GM06990 (cell line): Measurements from ENCODE around the gene ZBTB22.
A peak's percentile ranks its signal among the peaks of the same experiment; 100 is the strongest.

Experiments used
- DNase-seq: peaks from one replicate; pipeline ENCODE4 v3.0.0-alpha.2; 2011; ENCODE audit not compliant: insufficient read length; ENCODE audit errors: extremely low read depth
- H3K27me3 ChIP-seq: replicated peaks from 2 replicates; pipeline ENCODE4 v1.6.0; 2011; ENCODE audit warnings: low read length; ENCODE audit not compliant: control insufficient read depth, insufficient read depth
- H3K36me3 ChIP-seq: 2 replicates; pipeline ENCODE4 v1.5.1; 2011; ENCODE audit warnings: low read length; ENCODE audit not compliant: control insufficient read depth, insufficient read depth
- H3K4me3 ChIP-seq: replicated peaks from 2 replicates; pipeline ENCODE4 v1.5.1; 2011; ENCODE audit warnings: low read depth, mild to moderate bottlenecking, control low read depth, low read length
- CTCF ChIP-seq: IDR thresholded peaks from 2 replicates; pipeline ENCODE4 v1.5.1; 2011; ENCODE audit warnings: low read length, control low read depth, mild to moderate bottlenecking, inconsistent platforms; ENCODE audit not compliant: insufficient read depth, poor library complexity, severe bottlenecking

The ZBTB22 gene

DNA sequence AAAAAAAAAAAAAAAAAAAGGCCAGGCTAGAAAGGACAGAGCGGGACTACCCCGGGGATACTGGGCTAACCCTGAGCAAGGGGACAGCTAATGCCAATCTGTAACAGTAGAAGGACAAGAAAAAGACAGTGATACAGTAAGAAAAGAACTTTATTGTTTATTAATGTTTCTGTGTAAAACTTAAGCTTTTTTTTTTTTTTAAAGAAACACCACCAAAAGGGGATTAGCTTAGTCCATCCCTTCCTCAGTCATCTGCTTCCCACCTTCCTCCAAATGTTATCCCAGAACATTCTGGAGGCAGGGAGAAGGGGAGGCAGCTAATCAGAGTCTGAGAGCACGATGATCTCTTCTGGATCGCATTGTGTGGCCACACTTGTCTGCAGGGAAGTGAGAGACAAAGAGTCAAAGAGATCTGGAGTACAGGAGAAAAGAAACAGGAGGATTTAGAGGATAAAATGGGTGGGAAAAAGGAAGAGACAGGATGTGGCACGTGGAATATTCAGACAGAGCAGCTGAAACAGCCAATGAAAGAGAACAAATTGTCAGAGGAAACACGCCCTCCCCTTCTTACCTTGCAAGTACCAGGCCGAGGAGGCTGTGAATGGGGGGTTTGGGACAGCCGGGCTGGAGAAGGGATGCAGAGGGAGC, 1.0 kb upstream of the ZBTB22 start:
- no peaks in the 10 kb centered on the region for H3K27me3 ChIP-seq
- no peak for DNase-seq
- TF ChIP-seq CTCF, result no peak
- H3K36me3 ChIP-seq, result peaks cover 25% of the 10 kb centered on the region
- peak overlapping the region; percentile 73 for H3K4me3 ChIP-seq

- Histone ChIP-seq H3K36me3 (peaks cover 25% of the 10 kb centered on the region), H3K27me3 (no peaks in the 10 kb centered on the region), H3K4me3 (peak overlapping the region; percentile 73)
- no peak for TF ChIP-seq CTCF
- DNase-seq, result no peak
Observed at GRCh38 chr6:33317419-33317668, 200 bp downstream of the ZBTB22 start.

- no peak for TF ChIP-seq CTCF
- no peak for DNase-seq
- peaks cover 25% of the 10 kb centered on the region for H3K36me3 ChIP-seq
- H3K27me3 ChIP-seq, result no peaks in the 10 kb centered on the region
- peak overlapping the region; percentile 73 for H3K4me3 ChIP-seq
Observed at GRCh38 chr6:33316603-33317418, 733 bp downstream of the ZBTB22 start.

GRCh38 chr6:33315793-33316602, 1.5 kb downstream of the ZBTB22 start:
- no peak for DNase-seq
- peaks cover 24% of the 10 kb centered on the region for H3K36me3 ChIP-seq
- no peak for TF ChIP-seq CTCF
- H3K4me3 ChIP-seq, result no peak overlapping the region
- no peaks in the 10 kb centered on the region for H3K27me3 ChIP-seq

DNA sequence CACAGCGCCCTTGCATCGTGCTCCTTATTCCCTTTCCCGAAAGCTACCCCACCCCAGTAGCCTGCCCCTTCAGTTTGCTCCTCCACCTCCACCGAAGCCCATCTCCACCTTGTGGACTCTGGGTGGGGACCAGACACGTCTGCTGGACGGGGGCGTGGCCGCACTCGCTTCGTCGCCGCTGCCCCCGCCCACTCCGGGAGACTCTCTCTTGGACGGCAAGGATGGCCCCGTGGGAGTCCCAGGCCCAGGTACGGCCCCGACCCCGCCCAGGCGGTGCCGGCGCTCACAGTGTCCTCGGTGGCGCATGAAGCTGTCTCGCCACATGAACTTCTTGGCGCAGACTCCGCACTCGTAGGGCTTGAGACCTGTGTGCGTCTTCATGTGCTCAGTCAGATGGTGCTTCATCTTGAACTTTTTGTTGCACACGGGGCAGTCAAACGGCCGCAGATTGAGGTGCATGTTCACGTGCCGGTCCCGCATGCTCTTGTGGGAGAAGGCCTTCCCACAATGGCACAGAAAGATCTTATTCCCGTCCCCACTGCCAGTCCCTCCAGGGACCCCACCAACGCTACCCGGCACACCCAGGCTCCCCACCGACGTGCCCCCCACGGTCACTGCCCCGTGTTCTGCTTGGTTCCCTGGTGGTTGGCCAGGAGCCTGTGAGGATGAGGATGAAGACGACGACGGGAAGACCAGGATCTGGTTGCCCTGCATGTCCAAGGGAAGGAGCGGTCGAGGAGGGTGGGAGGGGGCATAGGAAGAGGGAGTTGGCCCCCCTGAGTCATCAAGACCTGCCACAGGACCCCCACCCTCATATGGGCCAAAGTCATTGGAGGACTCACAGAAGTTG, 2.4 kb downstream of the ZBTB22 start:
- Histone ChIP-seq H3K27me3 (no peaks in the 10 kb centered on the region), H3K36me3 (peaks cover 16% of the 10 kb centered on the region), H3K4me3 (peak overlapping the region; percentile 92)
- DNase-seq, result peak; percentile 71
- TF ChIP-seq CTCF, result no peak
